Stimulated activated CD4-positive, alpha-beta T cell treated with anti-CD3 and anti-CD28 coated beads, Interleukin-12 subunit alpha, Interleukin-12 subunit beta, amount 100 ng/mL, for 4 hours (primary cell): Measurements from ENCODE around the gene NFATC1.

Source experiments
- DNase-seq: peaks from one replicate; pipeline ENCODE4 v3.0.0-alpha.2; 2020

The NFATC1 gene

GRCh38 chr18:79442508-79443221, 46.9 kb downstream of the NFATC1 start:
- DNase-seq, result no peak

GRCh38 chr18:79445221-79445620, 49.5 kb downstream of the NFATC1 start:
- no peak for DNase-seq

GRCh38 chr18:79445696-79446561, 50.2 kb downstream of the NFATC1 start:
- no peak for DNase-seq

- no peak for DNase-seq
Observed at GRCh38 chr18:79446931-79447330, 51.2 kb downstream of the NFATC1 start.

- DNase-seq, result no peak
Observed at GRCh38 chr18:79447703-79448367, 52.1 kb downstream of the NFATC1 start.

GRCh38 chr18:79448621-79449020, 52.9 kb downstream of the NFATC1 start:
- no peak for DNase-seq

- DNase-seq, result no peak
Observed at GRCh38 chr18:79449551-79450288, 54.0 kb downstream of the NFATC1 start.

- no peak for DNase-seq
Observed at GRCh38 chr18:79450289-79451080, 54.8 kb downstream of the NFATC1 start.

- no peak for DNase-seq
Observed at GRCh38 chr18:79451237-79452125, 55.8 kb downstream of the NFATC1 start.

GRCh38 chr18:79452190-79452990, 56.7 kb downstream of the NFATC1 start:
- DNase-seq, result no peak

- no peak for DNase-seq
Observed at GRCh38 chr18:79452991-79453645, 57.4 kb downstream of the NFATC1 start.

- no peak for DNase-seq
Observed at GRCh38 chr18:79453816-79454735, 58.3 kb downstream of the NFATC1 start.

- DNase-seq, result no peak
Observed at GRCh38 chr18:79455261-79455660, 59.5 kb downstream of the NFATC1 start.

GRCh38 chr18:79456105-79456980, 60.6 kb downstream of the NFATC1 start:
- no peak for DNase-seq

GRCh38 chr18:79457239-79457638, 61.5 kb downstream of the NFATC1 start:
- no peak for DNase-seq

- no peak for DNase-seq
Observed at GRCh38 chr18:79457652-79458051, 61.9 kb downstream of the NFATC1 start.

GRCh38 chr18:79458131-79458838, 62.6 kb downstream of the NFATC1 start:
- DNase-seq, result no peak
